ENCODE data around the gene TPCN2. TPM values are rescaled to one million over a fixed set of nuclear protein-coding genes. Genes with fewer than 3 reads are reported as not detected.

The TPCN2 gene
- total and polyA plus RNA-seq, 12 donors: 3.1 to 21.6 (median 10.4) TPM

- no peak overlapping the region for H3K27ac ChIP-seq
- H3K36me3 ChIP-seq (replicated peaks in 1 of 2): no peaks in the 10 kb centered on the region
- DNase-seq: no peak
- H3K4me3 ChIP-seq: no peak overlapping the region
- no peaks in the 10 kb centered on the region for H3K27me3 ChIP-seq
- intact Hi-C loops (cut with DNase I): no loop called here
- 82 to 87% (median 84%) methylated on average over 22 of the region's 22 CpGs for WGBS, 4 donors
- TF ChIP-seq POLR2A (IDR thresholded peaks at IDR 0.05): no peak
- TF ChIP-seq CTCF (IDR thresholded peaks at IDR 0.05): no peak
- no peaks in the 10 kb centered on the region for H3K4me1 ChIP-seq (replicated peaks in 1 of 2)
- H3K9me3 ChIP-seq (replicated peaks in 1 of 3): no peaks in the 10 kb centered on the region
Measured at GRCh38 chr11:69034123-69034867, 14.4 kb upstream of the TPCN2 start.

- no peaks in the 10 kb centered on the region for H3K9me3 ChIP-seq (replicated peaks in 1 of 3)
- WGBS, 4 donors: 63 to 81% (median 74%) methylated on average over 14 to 21 of the region's 21 CpGs
- H3K27me3 ChIP-seq: no peaks in the 10 kb centered on the region
- H3K27ac ChIP-seq: peak overlapping the region in 1 of 5 donors; percentile 49
- H3K36me3 ChIP-seq (replicated peaks in 1 of 2): no peaks in the 10 kb centered on the region
- no peak overlapping the region for H3K4me3 ChIP-seq
- DNase-seq: no peak
- H3K4me1 ChIP-seq (replicated peaks in 1 of 2): no peaks in the 10 kb centered on the region
- intact Hi-C loops (cut with DNase I): no loop called here
- TF ChIP-seq CTCF (IDR thresholded peaks at IDR 0.05) (no peak), POLR2A (IDR thresholded peaks at IDR 0.05) (no peak)
Measured at GRCh38 chr11:69035150-69035945, 13.4 kb upstream of the TPCN2 start.

- intact Hi-C loops (cut with DNase I): no loop called here
- Histone ChIP-seq H3K4me1 (replicated peaks in 1 of 2) (no peaks in the 10 kb centered on the region), H3K27me3 (no peaks in the 10 kb centered on the region), H3K36me3 (replicated peaks in 1 of 2) (no peaks in the 10 kb centered on the region), H3K4me3 (no peak overlapping the region), H3K9me3 (replicated peaks in 1 of 3) (no peaks in the 10 kb centered on the region), H3K27ac (peak overlapping the region in 1 of 5 donors; percentile 49)
- TF ChIP-seq POLR2A (IDR thresholded peaks at IDR 0.05): no peak
- no peak for TF ChIP-seq CTCF (IDR thresholded peaks at IDR 0.05)
- peak in 1 of 7 donors; percentile 57 for DNase-seq
- WGBS, 4 donors: 59 to 77% (median 69%) methylated on average over 10 to 11 of the region's 11 CpGs
Measured at GRCh38 chr11:69035946-69036340, 12.8 kb upstream of the TPCN2 start.

GRCh38 chr11:69037074-69037473 lies 11.7 kb upstream of the TPCN2 start:
- WGBS, 4 donors: 83 to 88% (median 85%) methylated on average over 13 to 18 of the region's 18 CpGs

More at GRCh38 chr11:69037074-69037473, 11.7 kb upstream of the TPCN2 start:
- Histone ChIP-seq H3K27ac (no peak overlapping the region), H3K4me3 (no peak overlapping the region), H3K36me3 (replicated peaks in 1 of 2) (no peaks in the 10 kb centered on the region), H3K9me3 (replicated peaks in 1 of 3) (no peaks in the 10 kb centered on the region), H3K4me1 (replicated peaks in 1 of 2) (no peaks in the 10 kb centered on the region), H3K27me3 (no peaks in the 10 kb centered on the region)
- no peak for DNase-seq
- TF ChIP-seq CTCF (IDR thresholded peaks at IDR 0.05) (no peak), POLR2A (IDR thresholded peaks at IDR 0.05) (no peak)
- intact Hi-C loops (cut with DNase I): no loop called here
